OCI-LY7 (cell line): ENCODE results near the gene SLC2A3. TPM values are rescaled to one million over a fixed set of nuclear protein-coding genes. Genes with fewer than 3 reads are reported as not detected.
"Not testable (repeated sequence)": the region's sequence is repeated elsewhere in the genome, so short reads cannot be mapped to it uniquely, and the experiment has no call there.

Experiments
- BruUV-seq: library from RNA; stranded (reverse); fragments of 400-500 nt; replicated peaks from 2 replicates; lab custom pipeline; 2021; lab: Mats Ljungman, UMichigan
- CTCF ChIA-PET: fragments of 300-600 bp; sonication (Branson Sonifier 250); formaldehyde crosslinking; loops from one replicate; lab custom pipeline; 2022; ENCODE audit warnings: antibody characterized with exemption; ENCODE audit not compliant: unreplicated experiment; lab: Charles Lee
- POLR2A ChIA-PET: fragments of 300-600 bp; sonication (Branson Sonifier 250); formaldehyde crosslinking; loops from one replicate; lab custom pipeline; 2022; ENCODE audit warnings: antibody characterized with exemption; lab: Charles Lee
- DNase-seq: peaks from one replicate; pipeline ENCODE4 v3.0.0-alpha.2; 2015; ENCODE audit warnings: low spot score
- H2AFZ ChIP-seq: fragments of 200-600 bp; sonication (generic), shearing (Covaris generic); 2 replicates; pipeline ENCODE4 v1.6.1; 2014; ENCODE audit warnings: mild to moderate bottlenecking, antibody characterized with exemption, low read length, moderate library complexity
- H3K27ac ChIP-seq: fragments of 200-600 bp; sonication (generic); 2 replicates; pipeline ENCODE4 v1.5.1; 2014; ENCODE audit warnings: mixed run types, low read depth, mild to moderate bottlenecking, moderate library complexity, low read length, inconsistent platforms; ENCODE audit not compliant: poor library complexity, severe bottlenecking
- H3K36me3 ChIP-seq: fragments of 200-600 bp; sonication (generic); 2 replicates; pipeline ENCODE4 v1.6.1; 2014; ENCODE audit warnings: mild to moderate bottlenecking, antibody characterized with exemption, low read length, moderate library complexity, mixed read lengths; ENCODE audit not compliant: insufficient read depth
- H3K4me1 ChIP-seq: fragments of 200-600 bp; sonication (generic); 2 replicates; pipeline ENCODE4 v1.5.1; 2014; ENCODE audit warnings: mild to moderate bottlenecking, low read length; ENCODE audit not compliant: insufficient read depth, poor library complexity, severe bottlenecking
- H3K4me2 ChIP-seq: fragments of 200-600 bp; sonication (generic); 2 replicates; pipeline ENCODE4 v1.6.1; 2014; ENCODE audit warnings: mild to moderate bottlenecking, low read length
- H3K4me3 ChIP-seq: fragments of 200-600 bp; sonication (generic); 2 replicates; pipeline ENCODE4 v1.5.1; 2014; ENCODE audit warnings: mild to moderate bottlenecking, low read depth, low read length; ENCODE audit not compliant: poor library complexity, severe bottlenecking
- H3K79me2 ChIP-seq: fragments of 200-600 bp; sonication (generic); 2 replicates; pipeline ENCODE4 v1.6.1; 2016; ENCODE audit warnings: low read depth, mild to moderate bottlenecking, low read length, moderate library complexity, mixed read lengths; ENCODE audit not compliant: insufficient read depth
- H3K9me2 ChIP-seq: fragments of 200-600 bp; sonication (generic); 2 replicates; pipeline ENCODE4 v1.6.1; 2016; ENCODE audit warnings: mild to moderate bottlenecking, low read length, mixed read lengths; ENCODE audit not compliant: insufficient read depth
- H3K9me3 ChIP-seq: fragments of 200-600 bp; sonication (generic); 2 replicates; pipeline ENCODE4 v1.6.1; 2014; ENCODE audit warnings: mild to moderate bottlenecking, mixed run types, low read length, mixed read lengths
- H4K20me1 ChIP-seq: fragments of 200-600 bp; sonication (generic); 2 replicates; pipeline ENCODE4 v1.6.1; 2014; ENCODE audit warnings: mild to moderate bottlenecking, antibody characterized with exemption, low read length, moderate library complexity, mixed read lengths; ENCODE audit not compliant: insufficient read depth
- EZH2phosphoT487 ChIP-seq: fragments of 200-600 bp; sonication (generic); IDR thresholded peaks from 2 replicates; pipeline ENCODE4 v1.6.1; 2018; ENCODE audit warnings: low read depth, borderline replicate concordance, mild to moderate bottlenecking, mixed run types, antibody characterized with exemption, low read length, moderate library complexity, mixed read lengths
- intact Hi-C: fragments of 100-400 bp; cut with micrococcal nuclease; formaldehyde crosslinking; loops from one replicate; pipeline ENCODE4 v1.10.0; 2022; ENCODE audit not compliant: unreplicated experiment
- total RNA-seq, 2 experiments: library from RNA; depleted of rRNA in 1 of 2; stranded (reverse); fragments of >200 nt in 1 of 2; shearing (Covaris generic) in 1 of 2; gene quantifications; 2 replicates each; pipeline ENCODE4 v1.2.3, GENCODE V29; 2014 to 2022
- TF ChIP-seq, protein P1 (sequence below): fragments of 200-600 bp; sonication (generic); conservative IDR thresholded peaks from 2 replicates; pipeline ENCODE4 v1.5.1; 2014; ENCODE audit warnings: mild to moderate bottlenecking, antibody characterized with exemption, low read length, moderate library complexity, mixed read lengths

SLC2A3 gene
- total RNA-seq, 2 experiments from 2014 or later, result 3.9 to 17.9 TPM

DNA sequence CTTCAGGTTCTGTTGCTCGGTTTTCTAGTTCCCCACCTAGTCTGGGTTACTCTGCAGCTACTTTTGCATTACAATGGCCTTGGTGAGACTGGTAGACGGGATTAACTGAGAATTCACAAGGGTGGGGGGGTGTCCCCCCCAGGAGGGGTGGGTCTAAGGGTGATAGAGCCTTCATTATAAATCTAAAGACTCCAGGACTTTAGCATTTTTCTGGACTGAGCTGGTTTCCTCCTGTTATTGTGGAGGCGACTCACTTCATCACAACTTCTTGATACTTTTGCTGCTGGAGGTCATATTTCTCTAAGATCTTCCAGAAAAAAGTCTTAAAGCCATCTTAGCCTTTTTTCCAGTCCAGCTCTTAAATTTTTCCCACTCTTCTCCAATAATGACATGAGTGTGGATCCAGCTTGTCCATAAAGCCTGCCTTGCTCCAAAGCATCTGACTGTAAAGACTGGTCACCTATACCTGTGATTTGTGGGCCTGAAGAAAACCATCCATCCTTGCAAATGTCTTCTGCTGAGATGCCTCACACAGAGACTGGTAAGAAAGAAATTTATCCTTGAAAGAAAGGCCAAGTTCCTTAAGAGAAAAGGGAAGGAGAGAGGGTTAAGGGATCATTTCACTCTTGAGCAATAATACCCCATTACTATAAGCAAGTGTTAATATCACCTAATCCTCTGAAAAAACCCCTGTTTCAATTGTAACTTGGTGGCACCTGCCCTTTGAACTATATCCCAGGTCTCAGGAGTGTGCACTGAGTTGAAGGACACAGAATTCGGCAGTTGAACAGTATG lies 43.6 kb downstream of the SLC2A3 start:
- POLR2A ChIA-PET, result interaction anchor here (0.8 kb wide), 1 partner anchor 14 kb away, joined by 7 read pairs; no protein-coding TSS in a partner anchor
- TF ChIP-seq EZH2phosphoT487, result no peak
- TF ChIP-seq, protein P1, sequence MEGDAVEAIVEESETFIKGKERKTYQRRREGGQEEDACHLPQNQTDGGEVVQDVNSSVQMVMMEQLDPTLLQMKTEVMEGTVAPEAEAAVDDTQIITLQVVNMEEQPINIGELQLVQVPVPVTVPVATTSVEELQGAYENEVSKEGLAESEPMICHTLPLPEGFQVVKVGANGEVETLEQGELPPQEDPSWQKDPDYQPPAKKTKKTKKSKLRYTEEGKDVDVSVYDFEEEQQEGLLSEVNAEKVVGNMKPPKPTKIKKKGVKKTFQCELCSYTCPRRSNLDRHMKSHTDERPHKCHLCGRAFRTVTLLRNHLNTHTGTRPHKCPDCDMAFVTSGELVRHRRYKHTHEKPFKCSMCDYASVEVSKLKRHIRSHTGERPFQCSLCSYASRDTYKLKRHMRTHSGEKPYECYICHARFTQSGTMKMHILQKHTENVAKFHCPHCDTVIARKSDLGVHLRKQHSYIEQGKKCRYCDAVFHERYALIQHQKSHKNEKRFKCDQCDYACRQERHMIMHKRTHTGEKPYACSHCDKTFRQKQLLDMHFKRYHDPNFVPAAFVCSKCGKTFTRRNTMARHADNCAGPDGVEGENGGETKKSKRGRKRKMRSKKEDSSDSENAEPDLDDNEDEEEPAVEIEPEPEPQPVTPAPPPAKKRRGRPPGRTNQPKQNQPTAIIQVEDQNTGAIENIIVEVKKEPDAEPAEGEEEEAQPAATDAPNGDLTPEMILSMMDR, result no peak
- CTCF ChIA-PET, result no interaction called here

DNA sequence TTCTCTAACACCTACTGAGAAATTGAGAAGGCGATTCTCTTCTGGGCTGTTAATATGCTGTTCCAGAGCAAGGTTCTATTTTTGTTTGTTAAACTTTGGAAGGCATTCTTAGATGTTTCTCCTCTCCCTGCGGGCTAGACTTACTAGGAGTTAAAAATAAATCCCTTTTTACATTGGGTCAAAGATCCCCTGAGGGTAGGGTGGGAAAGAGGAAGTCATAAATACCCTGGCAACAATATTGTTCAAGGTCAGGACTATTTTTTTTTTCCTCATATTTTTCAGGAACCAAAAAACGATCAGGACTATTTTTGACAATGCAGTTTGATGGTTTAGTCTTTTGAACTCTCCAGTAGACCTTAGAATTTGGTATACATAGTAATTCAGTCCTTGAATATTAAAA lies 51.3 kb downstream of the SLC2A3 start:
- TF ChIP-seq, protein P1, result no peak
- no peak for TF ChIP-seq EZH2phosphoT487

More for the DNA sequence above, 43.6 kb downstream of the SLC2A3 start:
- H3K36me3 ChIP-seq, result no peaks in the 10 kb centered on the region
- H3K4me1 ChIP-seq, result no peaks in the 10 kb centered on the region
- no peaks in the 10 kb centered on the region for H3K79me2 ChIP-seq
- BruUV-seq, result no TSS peak
- H3K9me2 ChIP-seq, result no peaks in the 10 kb centered on the region
- no peak overlapping the region for H3K4me3 ChIP-seq
- no peak for DNase-seq
- H3K27ac ChIP-seq, result no peak overlapping the region
- no peaks in the 10 kb centered on the region for H3K9me3 ChIP-seq
- no peak overlapping the region for H3K4me2 ChIP-seq
- intact Hi-C loops, result no loop called here
- H4K20me1 ChIP-seq, result no peaks in the 10 kb centered on the region
- no peak overlapping the region for H2AFZ ChIP-seq

DNA sequence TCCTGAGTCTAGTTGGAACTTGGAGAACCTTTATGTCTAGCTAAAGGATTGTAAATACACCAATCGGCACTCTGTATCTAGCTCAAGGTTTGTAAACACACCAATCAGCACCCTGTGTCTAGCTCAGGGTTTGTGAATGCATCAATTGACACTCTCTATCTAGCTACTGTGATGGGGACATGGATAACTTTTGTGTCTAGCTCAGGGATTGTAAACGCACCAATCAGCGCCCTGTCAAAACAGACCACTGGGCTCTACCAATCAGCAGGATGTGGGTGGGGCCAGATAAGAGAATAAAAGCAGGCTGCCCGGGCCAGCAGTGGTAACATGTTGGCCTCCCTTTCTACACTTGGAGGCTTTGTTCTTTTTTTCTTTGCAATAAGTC lies 54.3 kb downstream of the SLC2A3 start:
- H3K4me1 ChIP-seq, H4K20me1 ChIP-seq, H3K4me2 ChIP-seq, H3K27ac ChIP-seq, H2AFZ ChIP-seq, H3K4me3 ChIP-seq, H3K9me2 ChIP-seq, CTCF ChIA-PET, H3K36me3 ChIP-seq, H3K9me3 ChIP-seq, BruUV-seq, intact Hi-C loops, POLR2A ChIA-PET, DNase-seq, H3K79me2 ChIP-seq: not testable (repeated sequence)

More for the DNA sequence above, 51.3 kb downstream of the SLC2A3 start:
- H3K9me3 ChIP-seq, result no peaks in the 10 kb centered on the region
- H3K4me1 ChIP-seq, result no peaks in the 10 kb centered on the region
- no peaks in the 10 kb centered on the region for H3K79me2 ChIP-seq
- no peaks in the 10 kb centered on the region for H3K36me3 ChIP-seq
- H4K20me1 ChIP-seq, result no peaks in the 10 kb centered on the region
- no peak for DNase-seq
- POLR2A ChIA-PET, result no interaction called here
- H3K27ac ChIP-seq, result no peak overlapping the region
- H3K9me2 ChIP-seq, result no peaks in the 10 kb centered on the region
- BruUV-seq, result no TSS peak
- H3K4me2 ChIP-seq, result no peak overlapping the region
- H2AFZ ChIP-seq, result 0 out of 2 replicates have a peak overlapping the region, but pooled peaks have one; percentile 36
- intact Hi-C loops, result no loop called here
- CTCF ChIA-PET, result no interaction called here
- no peak overlapping the region for H3K4me3 ChIP-seq

DNA sequence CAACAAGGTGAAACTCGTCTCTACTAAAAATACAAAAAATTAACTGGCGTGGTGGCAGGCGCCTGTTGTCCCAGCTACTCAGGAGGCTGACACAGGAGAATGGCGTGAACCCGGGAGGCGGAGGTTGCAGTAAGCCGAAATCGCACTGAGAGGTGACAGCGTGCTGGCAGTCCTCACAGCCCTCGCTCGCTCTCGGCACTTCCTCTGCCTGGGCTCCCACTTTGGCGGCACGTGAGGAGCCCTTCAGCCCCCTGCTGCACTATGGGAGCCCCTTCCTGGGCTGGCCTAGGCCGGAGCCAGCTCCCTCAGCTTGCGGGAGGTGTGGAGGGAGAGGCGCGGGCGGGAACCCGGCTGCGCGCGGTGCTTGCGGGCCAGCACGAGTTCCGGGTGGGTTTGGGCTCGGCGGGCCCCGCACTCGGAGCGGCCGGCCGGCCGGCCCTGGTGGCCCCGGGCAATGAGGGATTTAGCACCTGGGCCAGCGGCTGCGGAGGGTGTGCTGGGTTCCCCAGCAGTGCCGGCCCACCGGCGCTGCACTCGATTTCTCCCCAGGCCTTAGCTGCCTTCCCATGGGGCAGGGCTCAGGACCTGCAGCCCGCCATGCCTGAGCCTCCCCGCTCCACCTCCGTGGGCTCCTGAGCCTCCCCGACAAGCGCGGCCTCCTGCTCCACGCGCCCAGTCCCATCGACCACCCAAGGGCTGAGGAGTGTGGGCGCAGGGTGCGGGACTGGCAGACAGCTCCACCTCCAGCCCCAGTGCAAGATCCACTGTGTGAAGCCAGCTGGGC lies 54.8 kb downstream of the SLC2A3 start:
- POLR2A ChIA-PET, H3K79me2 ChIP-seq, intact Hi-C loops, DNase-seq, H3K36me3 ChIP-seq, H3K4me1 ChIP-seq, H3K4me3 ChIP-seq, H4K20me1 ChIP-seq, H3K9me3 ChIP-seq, H2AFZ ChIP-seq, H3K4me2 ChIP-seq, BruUV-seq, H3K27ac ChIP-seq, CTCF ChIA-PET, H3K9me2 ChIP-seq: not testable (repeated sequence)
